OCI-LY7 (cell line): ENCODE results near the gene ZGRF1. TPM values are rescaled to one million over a fixed set of nuclear protein-coding genes. Genes with fewer than 3 reads are reported as not detected.

Source experiments
- BruUV-seq: library from RNA; stranded (reverse); fragments of 400-500 nt; replicated peaks from 2 replicates; lab custom pipeline; 2021; lab: Mats Ljungman, UMichigan
- CTCF ChIA-PET: fragments of 300-600 bp; sonication (Branson Sonifier 250); formaldehyde crosslinking; loops from one replicate; lab custom pipeline; 2022; ENCODE audit warnings: antibody characterized with exemption; ENCODE audit not compliant: unreplicated experiment; lab: Charles Lee
- POLR2A ChIA-PET: fragments of 300-600 bp; sonication (Branson Sonifier 250); formaldehyde crosslinking; loops from one replicate; lab custom pipeline; 2022; ENCODE audit warnings: antibody characterized with exemption; lab: Charles Lee
- DNase-seq: peaks from one replicate; pipeline ENCODE4 v3.0.0-alpha.2; 2015; ENCODE audit warnings: low spot score
- H2AFZ ChIP-seq: fragments of 200-600 bp; sonication (generic), shearing (Covaris generic); 2 replicates; pipeline ENCODE4 v1.6.1; 2014; ENCODE audit warnings: mild to moderate bottlenecking, antibody characterized with exemption, low read length, moderate library complexity
- H3K27ac ChIP-seq: fragments of 200-600 bp; sonication (generic); 2 replicates; pipeline ENCODE4 v1.5.1; 2014; ENCODE audit warnings: mixed run types, low read depth, mild to moderate bottlenecking, moderate library complexity, low read length, inconsistent platforms; ENCODE audit not compliant: poor library complexity, severe bottlenecking
- H3K36me3 ChIP-seq: fragments of 200-600 bp; sonication (generic); 2 replicates; pipeline ENCODE4 v1.6.1; 2014; ENCODE audit warnings: mild to moderate bottlenecking, antibody characterized with exemption, low read length, moderate library complexity, mixed read lengths; ENCODE audit not compliant: insufficient read depth
- H3K4me1 ChIP-seq: fragments of 200-600 bp; sonication (generic); 2 replicates; pipeline ENCODE4 v1.5.1; 2014; ENCODE audit warnings: mild to moderate bottlenecking, low read length; ENCODE audit not compliant: insufficient read depth, poor library complexity, severe bottlenecking
- H3K4me2 ChIP-seq: fragments of 200-600 bp; sonication (generic); 2 replicates; pipeline ENCODE4 v1.6.1; 2014; ENCODE audit warnings: mild to moderate bottlenecking, low read length
- H3K4me3 ChIP-seq: fragments of 200-600 bp; sonication (generic); 2 replicates; pipeline ENCODE4 v1.5.1; 2014; ENCODE audit warnings: mild to moderate bottlenecking, low read depth, low read length; ENCODE audit not compliant: poor library complexity, severe bottlenecking
- H3K79me2 ChIP-seq: fragments of 200-600 bp; sonication (generic); 2 replicates; pipeline ENCODE4 v1.6.1; 2016; ENCODE audit warnings: low read depth, mild to moderate bottlenecking, low read length, moderate library complexity, mixed read lengths; ENCODE audit not compliant: insufficient read depth
- H3K9me2 ChIP-seq: fragments of 200-600 bp; sonication (generic); 2 replicates; pipeline ENCODE4 v1.6.1; 2016; ENCODE audit warnings: mild to moderate bottlenecking, low read length, mixed read lengths; ENCODE audit not compliant: insufficient read depth
- H3K9me3 ChIP-seq: fragments of 200-600 bp; sonication (generic); 2 replicates; pipeline ENCODE4 v1.6.1; 2014; ENCODE audit warnings: mild to moderate bottlenecking, mixed run types, low read length, mixed read lengths
- H4K20me1 ChIP-seq: fragments of 200-600 bp; sonication (generic); 2 replicates; pipeline ENCODE4 v1.6.1; 2014; ENCODE audit warnings: mild to moderate bottlenecking, antibody characterized with exemption, low read length, moderate library complexity, mixed read lengths; ENCODE audit not compliant: insufficient read depth
- EZH2phosphoT487 ChIP-seq: fragments of 200-600 bp; sonication (generic); IDR thresholded peaks from 2 replicates; pipeline ENCODE4 v1.6.1; 2018; ENCODE audit warnings: low read depth, borderline replicate concordance, mild to moderate bottlenecking, mixed run types, antibody characterized with exemption, low read length, moderate library complexity, mixed read lengths
- intact Hi-C: fragments of 100-400 bp; cut with micrococcal nuclease; formaldehyde crosslinking; loops from one replicate; pipeline ENCODE4 v1.10.0; 2022; ENCODE audit not compliant: unreplicated experiment
- total RNA-seq, 2 experiments: library from RNA; depleted of rRNA in 1 of 2; stranded (reverse); fragments of >200 nt in 1 of 2; shearing (Covaris generic) in 1 of 2; gene quantifications; 2 replicates each; pipeline ENCODE4 v1.2.3, GENCODE V29; 2014 to 2022
- TF ChIP-seq, protein P1 (sequence below): fragments of 200-600 bp; sonication (generic); conservative IDR thresholded peaks from 2 replicates; pipeline ENCODE4 v1.5.1; 2014; ENCODE audit warnings: mild to moderate bottlenecking, antibody characterized with exemption, low read length, moderate library complexity, mixed read lengths

The ZGRF1 gene
- total RNA-seq, 2 experiments from 2014 or later = 54.4 to 68.1 TPM

GRCh38 chr4:112564706-112565270 lies 71.9 kb downstream of the ZGRF1 start:
- ChIA-PET POLR2A (interaction anchor here (0.7 to 0.9 kb wide), 2 partner anchors 350 to 543 kb away, joined by 3 to 4 read pairs; no protein-coding TSS in a partner anchor), CTCF (no interaction called here)
- Histone ChIP-seq H3K4me3 (no peak overlapping the region), H3K4me1 (peaks cover 10% of the 10 kb centered on the region), H3K27ac (no peak overlapping the region), H2AFZ (no peak overlapping the region), H3K9me3 (peaks cover 4% of the 10 kb centered on the region; the same call in 1 of the 2 replicates), H4K20me1 (no peaks in the 10 kb centered on the region), H3K79me2 (no peaks in the 10 kb centered on the region), H3K4me2 (no peak overlapping the region), H3K9me2 (no peaks in the 10 kb centered on the region), H3K36me3 (peaks cover 47% of the 10 kb centered on the region)
- BruUV-seq = no TSS peak
- TF ChIP-seq, protein P1, sequence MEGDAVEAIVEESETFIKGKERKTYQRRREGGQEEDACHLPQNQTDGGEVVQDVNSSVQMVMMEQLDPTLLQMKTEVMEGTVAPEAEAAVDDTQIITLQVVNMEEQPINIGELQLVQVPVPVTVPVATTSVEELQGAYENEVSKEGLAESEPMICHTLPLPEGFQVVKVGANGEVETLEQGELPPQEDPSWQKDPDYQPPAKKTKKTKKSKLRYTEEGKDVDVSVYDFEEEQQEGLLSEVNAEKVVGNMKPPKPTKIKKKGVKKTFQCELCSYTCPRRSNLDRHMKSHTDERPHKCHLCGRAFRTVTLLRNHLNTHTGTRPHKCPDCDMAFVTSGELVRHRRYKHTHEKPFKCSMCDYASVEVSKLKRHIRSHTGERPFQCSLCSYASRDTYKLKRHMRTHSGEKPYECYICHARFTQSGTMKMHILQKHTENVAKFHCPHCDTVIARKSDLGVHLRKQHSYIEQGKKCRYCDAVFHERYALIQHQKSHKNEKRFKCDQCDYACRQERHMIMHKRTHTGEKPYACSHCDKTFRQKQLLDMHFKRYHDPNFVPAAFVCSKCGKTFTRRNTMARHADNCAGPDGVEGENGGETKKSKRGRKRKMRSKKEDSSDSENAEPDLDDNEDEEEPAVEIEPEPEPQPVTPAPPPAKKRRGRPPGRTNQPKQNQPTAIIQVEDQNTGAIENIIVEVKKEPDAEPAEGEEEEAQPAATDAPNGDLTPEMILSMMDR = peak; percentile 45
- no peak for TF ChIP-seq EZH2phosphoT487
- intact Hi-C loops = no loop called here
- DNase-seq = no peak

- intact Hi-C loops = no loop called here
- DNase-seq = no peak
- H4K20me1 ChIP-seq = no peaks in the 10 kb centered on the region
- ChIA-PET POLR2A (interaction anchor here (0.9 kb wide), 1 partner anchor 349 kb away, joined by 3 read pairs; no protein-coding TSS in a partner anchor), CTCF (no interaction called here)
- no TSS peak for BruUV-seq
- no peaks in the 10 kb centered on the region for H3K79me2 ChIP-seq
- no peak for TF ChIP-seq EZH2phosphoT487
- TF ChIP-seq, protein P1 = no peak
- peaks cover 4% of the 10 kb centered on the region; the same call in 1 of the 2 replicates for H3K9me3 ChIP-seq
- H3K36me3 ChIP-seq = peaks cover 59% of the 10 kb centered on the region
- H3K4me3 ChIP-seq = no peak overlapping the region
- H3K27ac ChIP-seq = no peak overlapping the region
- no peak overlapping the region for H2AFZ ChIP-seq
- H3K4me1 ChIP-seq = peaks cover 10% of the 10 kb centered on the region
- no peaks in the 10 kb centered on the region for H3K9me2 ChIP-seq
- H3K4me2 ChIP-seq = no peak overlapping the region
Observed at GRCh38 chr4:112563431-112564200, 73.1 kb downstream of the ZGRF1 start.
